Measurements from ENCODE around the gene ARHGAP6.

The ARHGAP6 gene

GRCh38 chrX:11393949-11394654 lies 271.6 kb downstream of the ARHGAP6 start:
- TF ChIP-seq TEAD4 (IDR thresholded peaks at IDR 0.05) (no peak), TAF1 (IDR thresholded peaks at IDR 0.05; ENCODE audit: low read depth) (no peak), EGR1 (IDR thresholded peaks at IDR 0.05) (no peak), RAD21 (IDR thresholded peaks at IDR 0.05; ENCODE audit: low read depth) (no peak), CEBPB (IDR thresholded peaks at IDR 0.05) (no peak), NFIC (IDR thresholded peaks at IDR 0.05) (no peak)
- TF ChIP-seq, protein P1, sequence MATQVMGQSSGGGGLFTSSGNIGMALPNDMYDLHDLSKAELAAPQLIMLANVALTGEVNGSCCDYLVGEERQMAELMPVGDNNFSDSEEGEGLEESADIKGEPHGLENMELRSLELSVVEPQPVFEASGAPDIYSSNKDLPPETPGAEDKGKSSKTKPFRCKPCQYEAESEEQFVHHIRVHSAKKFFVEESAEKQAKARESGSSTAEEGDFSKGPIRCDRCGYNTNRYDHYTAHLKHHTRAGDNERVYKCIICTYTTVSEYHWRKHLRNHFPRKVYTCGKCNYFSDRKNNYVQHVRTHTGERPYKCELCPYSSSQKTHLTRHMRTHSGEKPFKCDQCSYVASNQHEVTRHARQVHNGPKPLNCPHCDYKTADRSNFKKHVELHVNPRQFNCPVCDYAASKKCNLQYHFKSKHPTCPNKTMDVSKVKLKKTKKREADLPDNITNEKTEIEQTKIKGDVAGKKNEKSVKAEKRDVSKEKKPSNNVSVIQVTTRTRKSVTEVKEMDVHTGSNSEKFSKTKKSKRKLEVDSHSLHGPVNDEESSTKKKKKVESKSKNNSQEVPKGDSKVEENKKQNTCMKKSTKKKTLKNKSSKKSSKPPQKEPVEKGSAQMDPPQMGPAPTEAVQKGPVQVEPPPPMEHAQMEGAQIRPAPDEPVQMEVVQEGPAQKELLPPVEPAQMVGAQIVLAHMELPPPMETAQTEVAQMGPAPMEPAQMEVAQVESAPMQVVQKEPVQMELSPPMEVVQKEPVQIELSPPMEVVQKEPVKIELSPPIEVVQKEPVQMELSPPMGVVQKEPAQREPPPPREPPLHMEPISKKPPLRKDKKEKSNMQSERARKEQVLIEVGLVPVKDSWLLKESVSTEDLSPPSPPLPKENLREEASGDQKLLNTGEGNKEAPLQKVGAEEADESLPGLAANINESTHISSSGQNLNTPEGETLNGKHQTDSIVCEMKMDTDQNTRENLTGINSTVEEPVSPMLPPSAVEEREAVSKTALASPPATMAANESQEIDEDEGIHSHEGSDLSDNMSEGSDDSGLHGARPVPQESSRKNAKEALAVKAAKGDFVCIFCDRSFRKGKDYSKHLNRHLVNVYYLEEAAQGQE (IDR thresholded peaks at IDR 0.05; ENCODE audit: low read depth) = no peak
- TF ChIP-seq, protein P2, sequence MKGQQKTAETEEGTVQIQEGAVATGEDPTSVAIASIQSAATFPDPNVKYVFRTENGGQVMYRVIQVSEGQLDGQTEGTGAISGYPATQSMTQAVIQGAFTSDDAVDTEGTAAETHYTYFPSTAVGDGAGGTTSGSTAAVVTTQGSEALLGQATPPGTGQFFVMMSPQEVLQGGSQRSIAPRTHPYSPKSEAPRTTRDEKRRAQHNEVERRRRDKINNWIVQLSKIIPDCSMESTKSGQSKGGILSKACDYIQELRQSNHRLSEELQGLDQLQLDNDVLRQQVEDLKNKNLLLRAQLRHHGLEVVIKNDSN (IDR thresholded peaks at IDR 0.05) = no peak

DNA sequence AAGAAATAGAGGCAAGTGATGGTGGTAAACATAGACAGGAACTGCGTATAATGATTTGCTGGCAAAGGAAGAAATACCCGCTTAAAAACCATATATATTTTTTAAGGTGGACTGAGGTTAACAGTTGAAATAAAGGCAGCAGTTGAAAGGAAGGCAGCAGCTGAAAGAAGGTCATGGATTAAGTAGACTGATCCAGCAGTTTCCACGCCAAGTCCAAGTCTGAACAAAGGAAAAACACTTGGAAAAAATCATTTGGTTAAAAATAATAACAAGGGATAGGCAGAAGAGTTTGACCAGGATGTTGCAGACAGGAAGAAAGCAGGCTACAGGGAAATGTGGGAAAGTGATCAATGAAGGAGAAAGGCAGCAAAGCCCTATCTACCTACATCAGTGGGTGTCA lies 278.9 kb downstream of the ARHGAP6 start:
- TF ChIP-seq CREB1 (IDR thresholded peaks at IDR 0.05; ENCODE audit: low read depth) (no peak), NFIC (IDR thresholded peaks at IDR 0.05) (no peak), TCF12 (IDR thresholded peaks at IDR 0.05; ENCODE audit: low read depth) (no peak), EGR1 (IDR thresholded peaks at IDR 0.05) (no peak), TAF1 (IDR thresholded peaks at IDR 0.05; ENCODE audit: low read depth) (no peak), TEAD4 (IDR thresholded peaks at IDR 0.05) (no peak), FOXM1 (IDR thresholded peaks at IDR 0.05; ENCODE audit: borderline replicate concordance, low read depth) (no peak), YY1 (IDR thresholded peaks at IDR 0.05; ENCODE audit: low read depth) (no peak), ZBTB7A (IDR thresholded peaks at IDR 0.05; ENCODE audit: low read depth) (no peak), RAD21 (IDR thresholded peaks at IDR 0.05; ENCODE audit: low read depth) (no peak), EP300 (IDR thresholded peaks at IDR 0.05; ENCODE audit: borderline replicate concordance) (no peak), CEBPB (IDR thresholded peaks at IDR 0.05) (no peak)
- TF ChIP-seq, protein P2 (IDR thresholded peaks at IDR 0.05) = no peak
- TF ChIP-seq, protein P3, sequence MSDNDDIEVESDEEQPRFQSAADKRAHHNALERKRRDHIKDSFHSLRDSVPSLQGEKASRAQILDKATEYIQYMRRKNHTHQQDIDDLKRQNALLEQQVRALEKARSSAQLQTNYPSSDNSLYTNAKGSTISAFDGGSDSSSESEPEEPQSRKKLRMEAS (IDR thresholded peaks at IDR 0.05) = no peak
- TF ChIP-seq, protein P1 (IDR thresholded peaks at IDR 0.05; ENCODE audit: low read depth) = no peak

DNA sequence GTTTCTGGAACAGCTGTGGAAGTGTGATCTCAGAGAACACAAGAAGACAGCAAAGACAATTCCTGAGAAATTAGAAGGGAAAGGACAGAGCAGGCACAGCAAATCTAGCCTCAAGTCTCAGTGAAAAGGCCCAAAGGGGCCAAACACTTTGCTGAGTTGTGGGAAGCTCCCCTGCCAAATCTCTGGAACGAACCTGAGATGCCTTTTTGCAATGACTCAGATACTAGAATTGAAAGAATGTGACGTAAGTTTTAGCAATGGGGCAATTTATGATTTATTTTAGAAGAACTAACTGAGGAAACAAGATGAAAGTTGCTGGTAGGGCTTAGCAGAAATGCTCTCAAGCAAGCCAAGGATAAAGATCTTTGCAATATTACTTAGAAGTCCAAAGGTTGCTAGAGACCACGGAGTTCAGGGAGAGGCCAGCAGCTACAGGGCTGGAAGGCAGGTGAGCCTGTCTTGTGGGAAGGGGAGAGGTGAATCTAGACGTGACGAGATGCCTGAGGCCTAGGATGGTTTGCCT lies 279.7 kb downstream of the ARHGAP6 start:
- TF ChIP-seq, protein P2 (IDR thresholded peaks at IDR 0.05) = no peak
- TF ChIP-seq, protein P1 (IDR thresholded peaks at IDR 0.05; ENCODE audit: low read depth) = no peak
- TF ChIP-seq ZBTB7A (IDR thresholded peaks at IDR 0.05; ENCODE audit: low read depth) (no peak), TAF1 (IDR thresholded peaks at IDR 0.05; ENCODE audit: low read depth) (no peak), TEAD4 (IDR thresholded peaks at IDR 0.05) (no peak), FOXM1 (IDR thresholded peaks at IDR 0.05; ENCODE audit: borderline replicate concordance, low read depth) (no peak), TCF12 (IDR thresholded peaks at IDR 0.05; ENCODE audit: low read depth) (no peak), EP300 (IDR thresholded peaks at IDR 0.05; ENCODE audit: borderline replicate concordance) (no peak), EGR1 (IDR thresholded peaks at IDR 0.05) (no peak), YY1 (IDR thresholded peaks at IDR 0.05; ENCODE audit: low read depth) (no peak), NFIC (IDR thresholded peaks at IDR 0.05) (no peak), RAD21 (IDR thresholded peaks at IDR 0.05; ENCODE audit: low read depth) (no peak), CREB1 (IDR thresholded peaks at IDR 0.05; ENCODE audit: low read depth) (no peak), CEBPB (IDR thresholded peaks at IDR 0.05) (no peak)
- TF ChIP-seq, protein P3 (IDR thresholded peaks at IDR 0.05) = no peak
